Bronchial epithelial cell (primary cell): Measurements from ENCODE around the gene PTPRN2. TPM values are rescaled to one million over a fixed set of nuclear protein-coding genes. Genes with fewer than 3 reads are reported as not detected.

Experiments used
- DNase-seq: peaks from one replicate; pipeline ENCODE4 v3.0.0-alpha.2; 2010; ENCODE audit warnings: low read depth
- FAIRE-seq: peaks from 2 replicates; lab custom pipeline; 2011; peaks lifted over from hg19 to GRCh38; lab: Jason Lieb, UNC
- H3K27me3 ChIP-seq: 2 replicates; pipeline ENCODE4 v1.5.1; 2011; ENCODE audit warnings: low read length; ENCODE audit not compliant: control insufficient read depth, insufficient read depth
- H3K36me3 ChIP-seq: 2 replicates; pipeline ENCODE4 v1.5.1; 2011; ENCODE audit warnings: low read length; ENCODE audit not compliant: control insufficient read depth, insufficient read depth
- H3K4me3 ChIP-seq: 2 replicates; pipeline ENCODE4 v1.5.1; 2011; ENCODE audit warnings: mild to moderate bottlenecking, low read depth, low read length, control low read depth
- total RNA-seq: library from RNA; depleted of rRNA; stranded (reverse); fragments of >200 nt; gene quantifications from 2 replicates; pipeline ENCODE4 v1.2.1, GENCODE V29; 2014
- TF ChIP-seq, protein P1 (sequence below): IDR thresholded peaks from 2 replicates; pipeline ENCODE4 v1.5.1; 2011; ENCODE audit warnings: mild to moderate bottlenecking, moderate library complexity, low read length, control low read depth, inconsistent platforms; ENCODE audit not compliant: insufficient read depth, severe bottlenecking

PTPRN2 gene
- total RNA-seq, 1 donor from 2014 or later: 1.1 TPM

DNA sequence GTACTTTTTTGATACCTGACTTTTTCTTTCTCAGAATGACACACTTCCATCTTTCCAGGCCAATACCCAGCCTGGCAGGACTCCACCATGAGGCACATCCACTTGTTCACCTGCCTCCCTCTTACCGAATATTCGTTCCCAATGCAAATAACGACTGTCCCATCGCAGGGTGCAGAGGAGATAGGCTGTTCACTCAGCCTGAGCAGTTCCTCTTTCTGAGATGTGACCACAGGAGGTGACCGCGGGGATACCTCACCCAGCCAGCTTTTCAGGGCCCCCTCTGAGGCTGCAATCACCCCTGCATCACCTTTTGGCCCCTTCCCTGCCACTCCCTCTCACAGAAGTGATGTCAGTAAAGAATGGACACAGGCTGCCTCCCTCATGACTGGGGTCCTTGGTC, 28.3 kb downstream of the PTPRN2 start:
- TF ChIP-seq, protein P1, sequence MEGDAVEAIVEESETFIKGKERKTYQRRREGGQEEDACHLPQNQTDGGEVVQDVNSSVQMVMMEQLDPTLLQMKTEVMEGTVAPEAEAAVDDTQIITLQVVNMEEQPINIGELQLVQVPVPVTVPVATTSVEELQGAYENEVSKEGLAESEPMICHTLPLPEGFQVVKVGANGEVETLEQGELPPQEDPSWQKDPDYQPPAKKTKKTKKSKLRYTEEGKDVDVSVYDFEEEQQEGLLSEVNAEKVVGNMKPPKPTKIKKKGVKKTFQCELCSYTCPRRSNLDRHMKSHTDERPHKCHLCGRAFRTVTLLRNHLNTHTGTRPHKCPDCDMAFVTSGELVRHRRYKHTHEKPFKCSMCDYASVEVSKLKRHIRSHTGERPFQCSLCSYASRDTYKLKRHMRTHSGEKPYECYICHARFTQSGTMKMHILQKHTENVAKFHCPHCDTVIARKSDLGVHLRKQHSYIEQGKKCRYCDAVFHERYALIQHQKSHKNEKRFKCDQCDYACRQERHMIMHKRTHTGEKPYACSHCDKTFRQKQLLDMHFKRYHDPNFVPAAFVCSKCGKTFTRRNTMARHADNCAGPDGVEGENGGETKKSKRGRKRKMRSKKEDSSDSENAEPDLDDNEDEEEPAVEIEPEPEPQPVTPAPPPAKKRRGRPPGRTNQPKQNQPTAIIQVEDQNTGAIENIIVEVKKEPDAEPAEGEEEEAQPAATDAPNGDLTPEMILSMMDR: no peak
- H3K27me3 ChIP-seq: no peaks in the 10 kb centered on the region
- FAIRE-seq (no peak), DNase-seq (no peak)
- no peaks in the 10 kb centered on the region for H3K36me3 ChIP-seq
- no peak overlapping the region for H3K4me3 ChIP-seq

DNA sequence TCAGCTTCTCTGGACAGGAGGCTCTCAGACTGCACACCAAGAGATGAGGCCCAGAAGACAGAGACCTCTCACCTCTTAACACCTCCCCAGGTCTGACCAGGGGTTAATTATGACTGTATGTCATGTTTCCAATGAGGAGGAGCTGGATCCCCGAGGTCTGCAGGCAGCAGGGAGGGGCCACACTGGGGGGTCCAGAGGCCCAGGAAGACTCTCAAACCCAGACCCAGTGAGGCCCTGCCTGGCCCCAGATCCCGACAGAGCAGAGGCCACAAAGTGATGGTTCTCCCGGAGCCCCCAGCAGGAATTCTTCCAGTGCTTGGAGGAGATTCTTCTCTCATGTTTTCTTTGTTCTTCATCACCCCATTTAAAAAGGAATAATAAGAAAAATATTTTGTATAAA, 28.8 kb downstream of the PTPRN2 start:
- TF ChIP-seq, protein P1: no peak
- no peak overlapping the region for H3K4me3 ChIP-seq
- FAIRE-seq: no peak
- no peaks in the 10 kb centered on the region for H3K27me3 ChIP-seq
- H3K36me3 ChIP-seq: no peaks in the 10 kb centered on the region
- DNase-seq: no peak

DNA sequence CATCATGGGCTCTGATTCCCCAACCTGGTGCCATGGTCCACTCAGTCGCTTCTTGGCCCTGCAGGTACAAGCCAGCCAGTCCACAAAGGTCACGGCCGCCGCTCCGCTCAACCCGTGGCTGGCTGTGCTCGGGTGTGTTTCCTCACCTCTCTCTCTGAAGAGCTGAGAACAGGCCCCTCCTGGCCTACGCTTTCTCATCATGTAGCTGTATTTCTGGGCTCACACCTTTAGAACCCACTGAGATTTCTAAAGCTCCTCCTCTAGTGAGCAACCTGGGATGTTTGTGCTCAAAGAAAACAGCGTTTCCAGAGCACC, 30.2 kb downstream of the PTPRN2 start:
- no peak for FAIRE-seq
- no peaks in the 10 kb centered on the region for H3K36me3 ChIP-seq
- H3K4me3 ChIP-seq: no peak overlapping the region
- TF ChIP-seq, protein P1: no peak
- DNase-seq: no peak
- no peaks in the 10 kb centered on the region for H3K27me3 ChIP-seq

DNA sequence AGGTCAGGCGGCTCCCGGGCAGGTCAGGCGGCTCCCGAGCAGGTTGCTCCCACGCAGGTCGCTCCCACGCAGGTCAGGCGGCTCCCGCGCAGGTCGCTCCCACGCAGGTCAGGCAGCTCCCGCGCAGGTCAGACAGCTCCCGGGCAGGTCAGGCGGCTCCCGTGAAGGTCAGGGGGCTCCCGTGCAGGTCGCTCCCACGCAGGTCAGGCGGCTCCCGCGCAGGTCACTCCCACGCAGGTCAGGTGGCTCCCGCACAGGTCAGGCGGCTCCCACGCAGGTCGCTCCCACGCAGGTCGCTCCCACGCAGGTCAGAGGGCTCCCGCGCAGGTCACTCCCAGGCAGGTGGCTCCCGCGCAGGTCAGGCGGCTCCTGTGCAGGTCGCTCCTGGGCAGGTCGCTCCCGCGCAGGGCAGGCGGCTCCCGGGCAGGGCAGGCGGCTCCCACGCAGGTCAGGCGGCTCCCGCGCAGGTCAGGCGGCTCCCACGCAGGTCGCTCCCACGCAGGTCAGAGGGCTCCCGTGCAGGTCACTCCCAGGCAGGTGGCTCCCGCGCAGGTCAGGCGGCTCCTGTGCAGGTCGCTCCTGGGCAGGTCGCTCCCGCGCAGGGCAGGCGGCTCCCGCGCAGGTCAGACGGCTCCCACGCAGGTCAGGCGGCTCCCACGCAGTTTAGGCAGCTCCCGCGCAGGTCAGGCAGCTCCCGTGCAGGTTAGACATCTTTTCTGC, 30.7 kb downstream of the PTPRN2 start:
- TF ChIP-seq, protein P1: no peak
- Histone ChIP-seq H3K27me3 (no peaks in the 10 kb centered on the region), H3K36me3 (no peaks in the 10 kb centered on the region), H3K4me3 (no peak overlapping the region)
- FAIRE-seq: no peak
- DNase-seq: no peak

DNA sequence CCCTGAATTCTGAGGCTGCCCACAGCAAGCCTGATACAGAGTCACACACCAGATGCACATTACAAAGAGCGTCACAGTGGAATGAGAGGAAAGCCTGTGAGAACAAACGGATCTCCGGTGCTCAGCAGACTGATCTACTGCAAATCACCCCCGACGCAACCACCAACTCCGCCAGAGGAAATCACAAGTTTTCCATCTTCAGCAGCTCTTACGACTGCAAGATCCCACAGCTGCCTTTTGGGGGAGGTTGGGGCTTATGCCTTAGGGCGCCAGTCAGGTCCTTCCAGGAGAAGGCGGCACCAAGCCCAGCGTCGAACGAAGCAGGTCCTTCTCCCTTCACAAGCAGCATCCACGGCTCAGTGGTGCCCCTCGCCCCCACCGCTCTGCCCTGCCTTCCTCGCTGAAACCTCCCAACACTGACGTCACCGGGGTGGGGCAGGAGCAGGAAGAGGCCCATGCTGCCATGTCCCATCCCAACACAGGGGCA, 32.5 kb downstream of the PTPRN2 start:
- H3K4me3 ChIP-seq: no peak overlapping the region
- FAIRE-seq (no peak), DNase-seq (no peak)
- no peaks in the 10 kb centered on the region for H3K27me3 ChIP-seq
- no peaks in the 10 kb centered on the region for H3K36me3 ChIP-seq
- TF ChIP-seq, protein P1: no peak
